Esophagus (tissue), 2 donors: ENCODE measurements around the gene CCDC177. TPM values are rescaled to one million over a fixed set of nuclear protein-coding genes. Genes with fewer than 3 reads are reported as not detected.

Source experiments
- H3K27ac ChIP-seq, 2 donors: one replicate each; pipeline ENCODE4 v1.5.1; 2013; ENCODE audit warnings: low read depth in 2 of 2, mild to moderate bottlenecking in 2 of 2, inconsistent platforms in 1 of 2, low read length in 1 of 2, moderate library complexity in 1 of 2
- H3K27me3 ChIP-seq, 2 donors: one replicate each; pipeline ENCODE4 v1.6.1; 2013; ENCODE audit warnings: low read length in 2 of 2, control low read depth in 1 of 2, mild to moderate bottlenecking in 1 of 2; ENCODE audit not compliant: insufficient read depth in 2 of 2, control insufficient read depth in 1 of 2
- H3K36me3 ChIP-seq, 2 donors: one replicate each; pipeline ENCODE4 v1.6.1; 2013; ENCODE audit warnings: low read length in 1 of 2; ENCODE audit not compliant: control insufficient read depth in 2 of 2, insufficient read depth in 2 of 2
- H3K4me1 ChIP-seq, 2 donors: one replicate each; pipeline ENCODE4 v1.6.1; 2013; ENCODE audit warnings: low read length in 1 of 2; ENCODE audit not compliant: control insufficient read depth in 2 of 2, insufficient read depth in 2 of 2
- H3K4me3 ChIP-seq, 2 donors: one replicate each; pipeline ENCODE4 v1.5.1; 2013; ENCODE audit warnings: low read length in 2 of 2, mild to moderate bottlenecking in 2 of 2, low read depth in 1 of 2, moderate library complexity in 1 of 2
- H3K9me3 ChIP-seq, 2 donors: one replicate each; pipeline ENCODE4 v1.6.1; 2013; ENCODE audit warnings: mild to moderate bottlenecking in 2 of 2, low read depth in 1 of 2, low read length in 1 of 2, moderate library complexity in 1 of 2; ENCODE audit not compliant: control insufficient read depth in 2 of 2, insufficient read depth in 1 of 2
- WGBS, 2 donors: extraction: QIAGEN DNeasy Blood & Tissue Kit; methylation state at CpG; one replicate each; pipeline ENCODE4 v1.1.7; 2013; 5-methylcytosine and 5-hydroxymethylcytosine counted together
- polyA plus RNA-seq, 2 donors: library from polyadenylated mRNA; stranded (reverse); fragments of 200-250 nt; gene quantifications; one replicate each; pipeline ENCODE4 v1.2.3, GENCODE V29; 2013
- donor health status: healthy with polysubstance abuse.
- donor health status: Bipolar disorder and iron deficiency.

Gene CCDC177
- polyA plus RNA-seq, 2 donors: 0.01 to 0.04 TPM

DNA sequence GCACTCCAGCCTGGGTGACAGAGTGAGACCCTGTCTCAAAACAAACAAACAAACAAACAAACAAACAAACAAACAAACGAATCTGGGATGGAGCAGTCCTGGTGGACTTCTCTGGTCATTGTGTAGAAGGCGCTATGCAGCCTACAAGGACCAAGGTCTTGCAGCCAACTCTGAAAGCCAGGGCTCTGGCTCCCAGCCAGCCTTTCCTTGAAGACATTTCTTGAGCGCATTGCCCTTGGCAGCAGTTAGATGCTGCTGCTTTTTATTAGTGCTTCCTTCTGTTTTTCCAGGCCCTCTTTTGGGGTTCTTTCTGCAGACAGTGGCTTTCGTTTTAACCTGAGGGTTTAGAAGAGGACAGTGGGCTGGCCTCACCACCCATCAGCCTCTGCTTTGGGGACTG is 20.2 kb downstream of the CCDC177 start:
- no peak overlapping the region for H3K4me3 ChIP-seq
- no peaks in the 10 kb centered on the region for H3K27me3 ChIP-seq
- H3K27ac ChIP-seq: no peak overlapping the region
- no peaks in the 10 kb centered on the region for H3K9me3 ChIP-seq
- no peaks in the 10 kb centered on the region for H3K36me3 ChIP-seq
- 45 to 49% methylated on average over 4 of the region's 4 CpGs for WGBS, 2 donors
- H3K4me1 ChIP-seq: no peaks in the 10 kb centered on the region

- H3K27ac ChIP-seq: no peak overlapping the region
- H3K36me3 ChIP-seq: no peaks in the 10 kb centered on the region
- 32 to 52% methylated on average over 1 of the region's 1 CpG for WGBS, 2 donors
- no peaks in the 10 kb centered on the region for H3K9me3 ChIP-seq
- H3K4me3 ChIP-seq: no peak overlapping the region
- no peaks in the 10 kb centered on the region for H3K4me1 ChIP-seq
- no peaks in the 10 kb centered on the region for H3K27me3 ChIP-seq
These were observed 21.4 kb downstream of the CCDC177 start for GRCh38 chr14:69553252-69553651.

- WGBS, 2 donors: 76 to 81% methylated on average over 2 of the region's 2 CpGs
- no peak overlapping the region for H3K4me3 ChIP-seq
- H3K9me3 ChIP-seq: no peaks in the 10 kb centered on the region
- H3K36me3 ChIP-seq: no peaks in the 10 kb centered on the region
- H3K27ac ChIP-seq: no peak overlapping the region
- peaks cover 0 to 2% of the 10 kb centered on the region in 2 donors for H3K27me3 ChIP-seq
- peaks cover 0 to 4% of the 10 kb centered on the region in 2 donors for H3K4me1 ChIP-seq
These were observed 23.2 kb downstream of the CCDC177 start for GRCh38 chr14:69551511-69551910.

DNA sequence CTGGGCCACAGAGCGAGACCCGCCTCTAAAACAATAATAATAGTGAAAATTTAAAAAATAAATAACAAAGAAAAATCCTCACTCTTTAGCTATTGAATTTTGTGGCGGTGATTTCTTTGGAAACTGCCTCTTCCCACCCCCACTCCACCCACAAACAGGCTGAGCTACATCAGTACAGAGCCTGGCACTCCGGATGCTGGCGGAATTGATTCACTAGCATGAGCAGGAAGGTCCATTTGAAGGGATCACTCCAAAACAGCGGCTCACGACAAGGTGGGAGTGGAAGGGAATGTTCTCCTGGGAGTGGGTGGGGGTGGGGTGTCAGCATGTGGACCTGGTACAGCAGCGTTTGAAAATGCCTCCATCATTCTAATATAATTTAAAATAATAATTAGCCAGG is 26.1 kb downstream of the CCDC177 start:
- Histone ChIP-seq H3K36me3 (no peaks in the 10 kb centered on the region), H3K9me3 (no peaks in the 10 kb centered on the region), H3K27me3 (peaks cover 0 to 2% of the 10 kb centered on the region in 2 donors), H3K27ac (no peak overlapping the region), H3K4me1 (peaks cover 0 to 4% of the 10 kb centered on the region in 2 donors), H3K4me3 (no peak overlapping the region)
- 84 to 86% methylated on average over 8 of the region's 8 CpGs for WGBS, 2 donors

DNA sequence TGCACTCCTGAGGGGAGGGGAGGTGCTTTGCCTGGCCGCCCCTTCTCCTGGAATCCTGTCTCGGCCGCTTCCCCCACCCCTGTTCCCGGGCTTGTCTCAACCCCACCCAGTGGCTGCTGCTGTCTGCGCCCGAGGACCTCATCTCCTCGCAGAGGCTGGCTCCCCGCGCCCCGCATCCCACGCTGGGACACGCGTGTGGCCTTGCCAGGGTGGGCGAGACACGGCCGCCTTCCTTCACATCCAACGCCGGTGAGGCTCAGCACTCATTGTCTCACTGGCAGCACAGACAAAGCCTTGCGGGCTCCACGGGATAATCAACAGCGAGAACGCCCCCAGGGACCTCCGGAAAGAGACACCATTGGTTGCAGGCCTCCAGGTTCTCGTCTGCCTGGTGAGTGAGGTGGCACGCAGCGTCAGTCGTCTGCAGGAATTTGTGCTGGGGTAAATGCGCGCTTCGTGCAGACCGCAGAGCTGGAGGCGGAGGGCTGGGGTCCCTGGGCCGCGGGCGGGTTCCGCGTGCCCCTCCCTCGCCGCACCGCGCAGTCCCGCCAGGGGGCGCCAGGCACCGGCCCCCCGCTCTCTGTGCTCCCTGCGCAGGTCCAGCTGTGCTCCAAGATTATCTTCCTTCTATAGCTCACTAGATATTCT is 26.8 kb downstream of the CCDC177 start:
- H3K4me3 ChIP-seq: no peak overlapping the region
- WGBS, 2 donors: 17 to 18% methylated on average over 44 to 46 of the region's 46 CpGs
- H3K27ac ChIP-seq: no peak overlapping the region
- H3K4me1 ChIP-seq: peaks cover 0 to 4% of the 10 kb centered on the region in 2 donors
- no peaks in the 10 kb centered on the region for H3K9me3 ChIP-seq
- peaks cover 0 to 2% of the 10 kb centered on the region in 2 donors for H3K27me3 ChIP-seq
- H3K36me3 ChIP-seq: no peaks in the 10 kb centered on the region

DNA sequence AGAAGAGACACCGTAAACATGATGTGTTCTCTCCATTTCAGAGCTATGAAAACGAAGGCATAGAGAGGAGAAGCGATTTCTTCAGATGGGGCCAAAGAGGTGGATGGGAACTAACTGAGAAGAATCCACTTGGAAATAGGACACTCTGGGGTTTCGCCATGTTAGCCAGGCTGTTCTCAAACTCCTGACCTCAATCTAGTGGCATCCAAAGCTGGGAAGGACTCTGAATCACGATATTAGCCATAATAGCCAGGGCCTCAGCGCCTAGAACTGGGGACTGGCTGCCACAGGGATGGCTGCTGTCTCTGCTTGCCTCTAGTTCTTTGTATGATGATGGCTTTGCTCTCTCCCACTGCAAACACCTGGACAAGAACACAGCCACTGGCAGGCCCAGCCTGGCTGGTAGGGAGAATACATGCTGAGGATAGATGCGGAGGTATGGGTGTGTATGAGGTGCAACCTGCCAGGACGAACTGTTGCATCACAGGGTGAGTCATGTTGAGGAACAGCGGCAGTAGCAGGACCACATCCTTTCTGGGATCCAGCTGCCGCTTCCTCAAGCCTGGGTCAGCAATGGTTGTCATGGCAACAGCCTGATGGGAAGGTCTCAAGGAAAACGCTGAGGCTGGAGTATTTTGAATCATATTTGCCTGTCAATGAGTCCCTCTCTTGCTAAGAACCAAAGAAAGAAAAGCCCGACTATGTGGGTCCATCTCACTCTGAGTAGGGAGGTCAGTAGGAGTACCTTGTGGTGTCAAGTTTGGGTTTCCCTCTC is 31.1 kb downstream of the CCDC177 start:
- peaks cover 0 to 2% of the 10 kb centered on the region in 2 donors for H3K9me3 ChIP-seq
- peak overlapping the region in 1 of 2 donors; percentile 79 for H3K27ac ChIP-seq
- H3K4me1 ChIP-seq: peaks cover 0 to 4% of the 10 kb centered on the region in 2 donors
- no peaks in the 10 kb centered on the region for H3K36me3 ChIP-seq
- H3K27me3 ChIP-seq: peaks cover 0 to 2% of the 10 kb centered on the region in 2 donors
- H3K4me3 ChIP-seq: no peak overlapping the region
- WGBS, 2 donors: 40 to 42% methylated on average over 12 of the region's 12 CpGs

DNA sequence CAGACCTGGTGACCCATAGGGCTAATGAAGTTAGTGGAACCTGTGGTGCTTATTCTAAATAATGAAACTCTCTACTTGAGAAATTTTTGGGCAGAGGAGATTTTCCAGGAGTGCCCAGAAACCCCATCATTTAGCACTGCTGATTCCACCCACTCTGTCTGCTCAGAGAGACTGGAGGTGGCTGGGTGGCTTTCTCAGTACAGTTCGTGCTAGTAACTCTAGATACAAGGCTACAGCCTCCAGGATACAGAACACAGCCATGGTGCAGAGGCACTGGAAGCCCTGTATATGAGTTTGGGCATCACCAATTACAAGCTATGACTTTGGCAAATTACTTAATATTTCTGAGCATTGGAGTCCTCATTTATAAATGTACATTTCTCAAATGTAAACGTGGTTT is 32.4 kb downstream of the CCDC177 start:
- no peaks in the 10 kb centered on the region for H3K27me3 ChIP-seq
- H3K4me3 ChIP-seq: no peak overlapping the region
- peaks cover 0 to 2% of the 10 kb centered on the region in 2 donors for H3K9me3 ChIP-seq
- H3K4me1 ChIP-seq: no peaks in the 10 kb centered on the region
- no peak overlapping the region for H3K27ac ChIP-seq
- WGBS, 2 donors: 57 to 67% methylated on average over 2 of the region's 2 CpGs
- no peaks in the 10 kb centered on the region for H3K36me3 ChIP-seq

DNA sequence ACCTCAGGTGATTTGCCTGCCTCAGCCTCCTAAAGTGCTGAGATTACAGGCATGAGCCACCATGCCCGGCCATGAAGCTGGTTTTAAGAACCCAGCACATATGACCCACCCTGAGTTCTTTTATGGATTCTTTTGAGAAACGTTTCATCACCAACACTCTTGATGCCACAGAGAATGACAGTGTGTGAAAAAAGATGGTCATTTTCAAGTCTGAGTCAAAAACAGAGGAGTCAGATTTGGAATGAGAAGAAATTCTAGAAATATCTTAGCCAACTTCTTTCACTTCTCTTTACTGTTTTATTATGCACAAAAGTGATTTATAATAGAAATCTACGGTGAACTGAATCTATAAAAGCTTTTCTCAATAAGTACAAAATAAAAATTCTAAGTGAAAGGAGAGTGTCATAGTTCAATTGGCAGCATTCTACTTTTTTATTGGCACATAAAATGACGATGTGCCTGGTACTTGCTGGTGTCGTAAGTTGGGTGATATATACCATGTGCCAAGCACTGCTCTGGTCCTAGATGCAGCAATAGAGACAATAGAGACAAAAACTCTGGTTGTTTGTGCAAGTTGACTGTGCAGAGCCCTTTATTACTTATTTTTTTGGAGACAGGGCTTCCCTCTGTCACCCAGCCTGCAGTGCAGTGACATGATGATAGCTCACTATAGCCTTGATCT is 33.9 kb downstream of the CCDC177 start:
- Histone ChIP-seq H3K4me1 (no peaks in the 10 kb centered on the region), H3K9me3 (peaks cover 0 to 2% of the 10 kb centered on the region in 2 donors), H3K27ac (no peak overlapping the region), H3K27me3 (no peaks in the 10 kb centered on the region), H3K36me3 (no peaks in the 10 kb centered on the region), H3K4me3 (no peak overlapping the region)
- 69 to 70% methylated on average over 5 of the region's 5 CpGs for WGBS, 2 donors

GRCh38 chr14:69539631-69540410 is 34.9 kb downstream of the CCDC177 start:
- WGBS, 2 donors: 53 to 58% methylated on average over 6 of the region's 6 CpGs

More at GRCh38 chr14:69539631-69540410, 34.9 kb downstream of the CCDC177 start:
- Histone ChIP-seq H3K36me3 (no peaks in the 10 kb centered on the region), H3K4me3 (no peak overlapping the region), H3K9me3 (peaks cover 0 to 2% of the 10 kb centered on the region in 2 donors), H3K4me1 (no peaks in the 10 kb centered on the region), H3K27ac (no peak overlapping the region), H3K27me3 (no peaks in the 10 kb centered on the region)
